NCI-H1417 (cell line): Measurements from ENCODE around the gene CRIP2.

Source experiments
- DNase-seq, 3 experiments: peaks; one replicate each; lab custom pipeline; 2025; lab: John Stamatoyannopoulos, UW

Gene CRIP2

DNA sequence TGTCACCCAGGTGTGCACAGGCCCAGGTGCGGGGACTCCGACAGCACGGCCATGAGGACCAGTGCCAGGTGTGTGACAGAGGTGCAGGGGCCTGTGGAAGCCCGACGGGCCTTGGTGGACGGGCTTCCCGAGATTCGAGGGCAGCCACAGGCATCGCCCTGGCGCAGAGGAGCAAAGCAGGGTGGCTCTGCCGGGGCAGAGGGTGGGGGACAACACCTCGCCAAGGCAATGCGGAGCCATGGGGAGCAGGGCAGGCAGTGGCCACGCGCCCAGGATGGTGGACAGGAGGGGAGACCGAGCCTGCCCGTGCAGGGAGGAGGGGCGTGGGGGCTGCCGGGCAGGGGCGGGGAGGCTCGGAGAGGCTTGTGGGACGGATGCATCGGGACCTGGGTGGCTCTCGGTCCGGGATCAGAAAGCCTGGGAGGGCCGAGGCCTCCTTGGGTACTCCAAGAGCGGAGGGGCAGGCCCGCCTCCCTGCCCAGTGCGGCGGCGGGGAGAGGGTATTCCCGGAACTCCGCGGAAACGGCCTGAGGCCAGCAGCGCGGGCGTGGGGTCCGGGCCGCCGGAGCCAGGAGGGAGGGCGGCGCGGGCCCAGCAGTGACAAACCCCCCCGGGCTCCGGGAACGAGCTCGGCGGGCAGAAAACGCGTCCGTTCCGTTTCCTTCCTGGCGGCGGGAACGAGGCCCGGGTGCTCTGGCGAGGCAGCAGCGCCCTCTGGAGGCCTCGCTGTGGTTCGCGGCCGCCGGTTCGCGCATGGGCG lies 53.4 kb downstream of the CRIP2 start:
- DNase-seq: peak; percentile 63 to 81 (median 77)

DNA sequence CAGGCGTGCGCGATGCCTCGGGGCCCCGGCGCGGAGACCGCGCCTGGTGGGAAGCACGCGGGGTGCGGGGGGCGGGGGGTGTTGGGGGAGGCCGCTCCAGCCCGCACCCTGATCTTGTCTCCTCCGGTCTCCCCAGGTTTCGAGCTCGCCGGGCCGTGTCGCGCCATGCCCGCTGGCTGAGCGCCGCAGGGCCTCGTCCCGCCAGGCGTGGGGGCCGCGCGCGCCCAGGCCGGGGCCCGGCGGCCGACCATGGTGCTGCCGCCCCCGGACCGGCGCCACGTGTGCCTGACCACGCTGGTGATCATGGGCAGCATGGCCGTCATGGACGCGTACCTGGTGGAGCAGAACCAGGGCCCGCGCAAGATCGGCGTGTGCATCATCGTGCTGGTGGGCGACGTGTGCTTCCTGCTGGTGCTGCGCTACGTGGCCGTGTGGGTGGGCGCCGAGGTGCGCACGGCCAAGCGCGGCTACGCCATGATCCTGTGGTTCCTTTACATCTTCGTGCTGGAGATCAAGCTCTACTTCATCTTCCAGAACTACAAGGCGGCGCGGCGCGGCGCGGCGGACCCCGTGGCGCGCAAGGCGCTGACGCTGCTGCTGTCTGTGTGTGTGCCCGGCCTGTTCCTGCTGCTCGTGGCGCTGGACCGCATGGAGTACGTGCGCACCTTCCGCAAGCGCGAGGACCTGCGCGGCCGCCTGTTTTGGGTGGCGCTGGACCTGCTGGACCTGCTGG lies 54.1 kb downstream of the CRIP2 start:
- no peak for DNase-seq

DNA sequence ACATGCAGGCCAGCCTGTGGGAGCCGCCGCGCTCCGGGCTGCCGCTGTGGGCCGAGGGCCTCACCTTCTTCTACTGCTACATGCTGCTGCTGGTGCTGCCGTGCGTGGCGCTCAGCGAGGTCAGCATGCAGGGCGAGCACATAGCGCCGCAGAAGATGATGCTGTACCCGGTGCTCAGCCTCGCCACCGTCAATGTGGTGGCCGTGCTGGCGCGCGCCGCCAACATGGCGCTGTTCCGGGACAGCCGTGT lies 54.6 kb downstream of the CRIP2 start:
- no peak for DNase-seq
